SW480 (cell line): ENCODE measurements around the gene CAPN7.
"Not testable (repeated sequence)": the region's sequence is repeated elsewhere in the genome, so short reads cannot be mapped to it uniquely, and the experiment has no call there.

Experiments
- DNase-seq: peaks from one replicate; pipeline ENCODE4 v3.0.0-alpha.2; 2016; ENCODE audit warnings: low spot score

Gene CAPN7

GRCh38 chr3:15205934-15206661, at the start of gene CAPN7:
Gene CAPN7 (plus strand): TSS chr3:15206246. CDS start chr3:15206496, 250 bp downstream.
- DNase-seq, result peak; percentile 92

- no peak for DNase-seq
Measured at GRCh38 chr3:15157441-15157840, 48.6 kb upstream of the CAPN7 start.

GRCh38 chr3:15159501-15160136, 46.4 kb upstream of the CAPN7 start:
- no peak for DNase-seq

- DNase-seq, result no peak
Measured at GRCh38 chr3:15160662-15161061, 45.4 kb upstream of the CAPN7 start.

- no peak for DNase-seq
Measured at GRCh38 chr3:15161133-15161532, 44.9 kb upstream of the CAPN7 start.

- DNase-seq, result not testable (repeated sequence)
Measured at GRCh38 chr3:15163656-15164055, 42.4 kb upstream of the CAPN7 start.

- DNase-seq, result no peak
Measured at GRCh38 chr3:15164340-15164739, 41.7 kb upstream of the CAPN7 start.

- DNase-seq, result no peak
Measured at GRCh38 chr3:15165061-15165460, 41.0 kb upstream of the CAPN7 start.

GRCh38 chr3:15166391-15166790, 39.7 kb upstream of the CAPN7 start:
- DNase-seq, result not testable (repeated sequence)

GRCh38 chr3:15171096-15171495, 35.0 kb upstream of the CAPN7 start:
- DNase-seq, result peak; percentile 5

GRCh38 chr3:15172806-15173205, 33.2 kb upstream of the CAPN7 start:
- DNase-seq, result no peak

GRCh38 chr3:15174953-15175352, 31.1 kb upstream of the CAPN7 start:
- DNase-seq, result no peak

- DNase-seq, result no peak
Measured at GRCh38 chr3:15175605-15176004, 30.4 kb upstream of the CAPN7 start.

GRCh38 chr3:15180042-15180611, 25.9 kb upstream of the CAPN7 start:
- DNase-seq, result no peak

- no peak for DNase-seq
Measured at GRCh38 chr3:15181511-15181910, 24.5 kb upstream of the CAPN7 start.

- DNase-seq, result no peak
Measured at GRCh38 chr3:15181963-15182362, 24.1 kb upstream of the CAPN7 start.

- DNase-seq, result no peak
Measured at GRCh38 chr3:15183011-15183410, 23.0 kb upstream of the CAPN7 start.

GRCh38 chr3:15185404-15185803, 20.6 kb upstream of the CAPN7 start:
- DNase-seq, result no peak

GRCh38 chr3:15186101-15186476, 20.0 kb upstream of the CAPN7 start:
- no peak for DNase-seq

- DNase-seq, result not testable (repeated sequence)
Measured at GRCh38 chr3:15186477-15187164, 19.4 kb upstream of the CAPN7 start.

GRCh38 chr3:15197340-15198029, 8.6 kb upstream of the CAPN7 start:
- DNase-seq, result no peak

GRCh38 chr3:15198686-15199085, 7.4 kb upstream of the CAPN7 start:
- no peak for DNase-seq
